CD4-positive, alpha-beta T cell treated with Interleukin-17A for 4 hours (primary cell): Measurements from ENCODE around the gene TOR2A.

Experiments
- DNase-seq: peaks from one replicate; pipeline ENCODE4 v3.0.0-alpha.2; 2020; ENCODE audit warnings: mixed read lengths

The TOR2A gene

GRCh38 chr9:127742435-127743088 lies 7.5 kb upstream of the TOR2A start:
- no peak for DNase-seq

DNA sequence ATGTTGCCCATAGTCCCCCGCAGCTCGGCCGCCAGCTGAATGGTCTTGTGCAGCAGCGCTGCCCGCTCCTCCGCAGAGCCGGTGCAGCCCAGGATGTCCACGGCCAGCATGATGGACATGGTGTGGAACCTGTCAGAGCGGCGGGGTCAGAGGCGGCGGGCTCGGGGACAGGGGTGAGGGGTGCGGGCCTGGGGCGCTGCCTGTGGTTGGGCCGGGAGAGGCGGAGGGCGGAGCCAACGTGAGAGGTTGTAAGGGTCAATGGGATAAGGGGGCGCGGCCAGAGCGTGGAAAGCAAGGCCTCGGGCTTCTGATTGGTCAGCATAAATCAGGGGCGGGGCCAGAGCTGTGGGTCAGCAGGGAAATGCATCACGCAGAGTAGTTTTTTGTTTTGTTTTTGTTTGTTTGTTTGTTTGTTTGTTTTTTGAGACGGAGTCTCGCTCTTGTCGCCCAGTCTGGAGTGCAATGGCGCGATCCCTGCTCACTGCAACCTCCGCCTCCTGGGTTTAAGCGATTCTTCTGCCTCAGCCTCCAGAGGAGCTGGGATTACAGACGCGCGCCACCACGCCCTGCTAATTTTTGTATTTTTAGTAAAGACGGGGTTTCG lies 6.8 kb upstream of the TOR2A start:
- DNase-seq = no peak

DNA sequence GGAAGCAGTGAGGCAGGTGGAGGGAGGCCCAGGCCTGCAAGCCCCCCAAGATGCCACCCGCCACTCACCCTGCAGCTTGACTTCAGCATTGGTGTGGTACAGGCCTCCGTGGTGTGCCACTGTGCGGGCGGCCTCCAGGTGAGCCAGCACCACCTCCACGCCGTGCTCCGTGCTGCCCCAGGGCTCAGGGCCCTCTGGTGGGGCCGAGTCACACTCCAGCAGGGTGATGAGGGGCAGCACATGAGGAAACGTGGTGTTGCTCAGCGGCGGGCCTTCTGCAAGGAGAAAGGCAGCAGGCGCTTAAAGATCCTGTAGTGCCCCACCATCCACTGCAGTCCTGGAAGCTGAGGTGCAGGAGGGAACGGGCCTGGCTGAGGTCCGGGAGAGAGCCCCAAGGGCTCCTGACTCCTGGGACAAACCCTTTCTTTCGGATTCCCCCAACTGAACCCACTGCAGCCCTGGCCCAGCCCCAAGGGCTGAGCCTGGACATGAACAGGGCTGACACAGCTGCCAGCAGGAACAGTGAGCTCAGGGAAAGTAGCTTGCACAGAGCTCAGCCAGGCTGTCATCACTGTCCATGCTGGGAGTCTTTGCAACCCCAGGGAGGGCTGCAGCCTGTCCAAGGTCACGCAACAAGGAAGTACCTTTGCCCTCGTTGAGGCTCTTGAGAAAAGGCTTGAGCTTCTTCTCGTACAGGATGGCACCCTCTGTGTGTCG lies 4.7 kb upstream of the TOR2A start:
- no peak for DNase-seq

DNA sequence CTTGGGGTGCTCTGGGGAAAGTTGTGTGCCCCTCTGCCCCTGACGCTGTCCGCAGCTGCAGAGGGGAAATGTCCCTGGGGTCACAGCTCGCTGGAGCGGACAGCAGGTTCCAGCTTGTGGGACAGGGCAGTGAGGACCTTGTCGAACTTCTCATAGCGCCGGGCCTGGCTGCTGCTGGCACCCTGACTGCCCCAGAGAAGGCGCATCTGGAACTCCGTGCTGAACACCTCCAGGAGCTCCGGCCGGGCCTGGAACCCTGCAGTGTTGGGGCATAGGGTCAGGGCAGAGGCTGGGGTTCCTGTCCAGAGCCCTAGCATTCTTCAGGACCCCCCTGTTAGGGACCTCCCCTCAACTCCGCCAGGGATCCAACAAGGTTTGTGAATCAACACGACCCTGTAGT lies 3.6 kb upstream of the TOR2A start:
- no peak for DNase-seq

GRCh38 chr9:127735530-127736185 lies 564 bp upstream of the TOR2A start:
- DNase-seq = no peak

DNA sequence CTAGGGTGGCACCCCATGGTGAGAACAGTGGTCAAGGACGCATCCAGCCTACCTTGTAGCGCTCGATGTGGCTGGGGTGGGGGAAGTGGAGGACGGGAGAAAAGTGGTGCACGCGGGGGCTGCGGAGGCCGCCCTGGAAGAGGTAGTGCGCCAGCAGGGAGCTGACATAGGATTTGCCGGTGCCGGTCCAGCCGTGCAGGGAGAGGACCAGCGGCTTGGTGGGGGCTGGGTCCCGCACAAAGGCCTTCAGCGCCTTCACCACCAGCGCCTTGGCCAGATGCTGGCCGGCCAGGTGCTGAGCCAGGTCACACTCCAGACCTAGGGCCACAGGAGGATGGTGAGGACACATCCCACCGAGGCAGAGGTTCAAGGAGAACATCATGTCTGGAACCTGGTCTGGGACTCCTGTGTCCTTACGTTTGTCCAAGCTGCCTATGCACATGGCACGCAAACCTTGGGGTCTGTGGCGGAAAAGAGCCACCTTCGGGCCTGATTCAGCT lies 797 bp downstream of the TOR2A start:
- DNase-seq = no peak

- no peak for DNase-seq
These were observed 1.5 kb downstream of the TOR2A start for GRCh38 chr9:127733614-127734013.

GRCh38 chr9:127732444-127732843 lies 2.6 kb downstream of the TOR2A start:
- DNase-seq = no peak

DNA sequence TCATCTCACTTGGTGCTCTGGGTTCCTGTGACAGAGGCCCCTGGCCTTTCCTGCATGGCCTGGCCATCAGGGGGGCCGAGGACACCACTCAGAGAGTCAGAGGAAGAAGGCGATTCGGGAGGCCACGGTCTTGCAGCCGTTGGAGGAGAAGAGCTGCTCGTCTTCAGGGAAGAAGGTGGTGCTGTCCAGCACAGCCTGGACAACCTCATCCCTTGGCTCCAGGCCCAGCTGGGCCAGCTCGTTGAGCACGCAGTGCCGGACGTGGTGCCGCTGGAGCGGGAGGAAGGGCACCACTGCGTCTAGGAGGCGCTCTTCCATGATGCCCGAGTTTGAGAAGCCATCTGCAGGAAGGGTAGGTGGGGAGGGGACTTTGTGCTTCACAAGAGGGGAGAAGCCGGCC lies 3.2 kb downstream of the TOR2A start:
- DNase-seq = no peak

GRCh38 chr9:127730799-127731410 lies 4.2 kb downstream of the TOR2A start:
- DNase-seq = no peak

- DNase-seq = no peak
These were observed 4.8 kb downstream of the TOR2A start for GRCh38 chr9:127730262-127730661.

DNA sequence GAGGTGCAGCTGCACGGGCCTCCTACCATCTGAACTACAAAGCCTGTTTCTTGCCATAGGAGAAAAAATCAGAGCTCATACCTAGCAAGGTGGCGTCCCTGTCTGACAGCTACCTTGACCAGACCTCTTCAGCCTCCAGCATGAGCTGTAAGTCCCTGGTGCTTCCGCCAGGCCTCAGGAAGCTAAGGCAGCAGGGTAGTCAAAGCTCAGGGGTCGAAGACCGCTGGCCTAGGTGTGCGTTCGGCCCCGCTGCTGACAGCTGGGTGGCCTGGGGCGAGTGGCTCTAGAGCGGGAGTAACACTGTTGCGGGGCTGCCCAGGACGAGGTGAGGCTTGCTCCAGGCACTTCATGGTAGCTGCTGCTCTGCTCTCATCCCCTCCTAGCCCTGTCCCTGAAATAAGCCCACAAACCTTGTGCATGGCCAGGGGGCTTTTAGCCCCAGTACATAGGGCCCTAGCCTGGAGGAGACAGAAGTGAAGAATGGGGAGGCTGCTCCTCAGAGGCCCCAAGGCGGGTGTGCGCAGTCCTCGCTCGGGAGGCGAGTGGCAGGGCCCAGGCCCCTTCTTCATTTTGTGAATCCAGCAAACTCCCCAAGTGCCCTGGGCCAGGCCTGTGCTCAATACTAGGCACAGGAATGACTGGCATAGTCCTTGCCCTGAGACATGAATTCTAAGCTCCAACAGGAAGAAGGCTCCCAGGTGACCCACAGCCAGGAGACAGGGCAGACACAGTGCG lies 5.4 kb downstream of the TOR2A start:
- DNase-seq = no peak

DNA sequence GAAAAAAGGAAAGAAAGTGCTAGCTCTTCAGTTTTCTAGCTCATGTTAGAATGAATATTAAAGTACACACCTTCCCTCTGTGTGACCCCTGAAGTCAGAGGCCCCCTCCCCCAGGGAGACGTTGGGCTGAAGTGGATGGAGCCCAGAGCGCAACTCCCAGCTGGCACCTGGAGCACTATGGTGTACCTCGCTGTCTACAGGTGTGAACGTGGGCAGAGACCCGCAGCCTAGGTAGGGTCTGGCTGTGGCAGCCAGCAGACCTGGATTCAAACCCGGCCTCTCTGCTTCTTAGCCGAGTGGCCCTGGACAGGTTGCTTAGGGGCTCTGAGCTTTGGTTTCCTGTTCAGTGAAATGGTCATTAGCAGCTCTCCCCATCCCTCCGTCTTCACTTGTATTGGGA lies 6.3 kb downstream of the TOR2A start:
- DNase-seq = no peak

DNA sequence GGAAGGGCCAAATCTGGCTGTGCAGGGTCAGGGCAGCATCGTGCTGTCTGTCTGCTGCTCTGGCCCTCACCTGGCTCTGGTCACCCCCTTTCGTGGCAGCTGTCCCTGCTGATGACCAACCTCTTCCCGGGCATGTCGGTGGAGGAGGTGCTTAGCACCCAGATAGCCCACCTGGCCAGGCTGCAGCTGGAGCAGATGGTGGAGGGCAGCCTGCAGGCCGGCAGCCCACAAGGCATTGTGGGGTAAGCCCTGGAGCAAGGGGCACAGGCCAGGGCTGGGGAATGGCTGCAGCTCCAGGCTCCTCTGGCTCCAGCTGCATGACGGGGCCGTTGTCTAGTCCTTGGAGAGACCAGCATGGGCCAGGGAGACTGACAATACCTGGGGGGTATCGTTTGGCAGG lies 8.2 kb downstream of the TOR2A start:
- no peak for DNase-seq

- DNase-seq = no peak
These were observed 11.1 kb downstream of the TOR2A start for GRCh38 chr9:127724012-127724411.

DNA sequence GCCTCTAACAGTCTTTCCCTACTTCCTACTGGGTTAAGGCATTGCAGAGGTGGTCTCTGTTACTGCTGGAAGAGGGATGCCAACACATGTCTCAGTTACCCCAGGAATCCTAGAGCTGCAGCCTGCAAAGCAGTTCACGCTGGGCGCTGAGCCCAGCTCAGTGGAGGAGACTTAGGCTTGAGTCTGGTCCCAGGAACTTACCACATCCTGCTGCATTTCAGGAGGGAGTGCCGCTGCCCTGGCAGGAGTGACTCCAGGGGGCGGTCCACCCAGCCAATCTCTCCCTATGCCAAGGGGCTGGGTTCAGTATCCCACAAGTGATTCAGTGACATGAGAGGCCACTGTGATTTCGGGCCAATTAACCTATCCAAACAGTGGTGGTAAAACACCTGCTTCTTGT lies 11.7 kb downstream of the TOR2A start:
- no peak for DNase-seq

- no peak for DNase-seq
These were observed 12.1 kb downstream of the TOR2A start for GRCh38 chr9:127723013-127723412.

DNA sequence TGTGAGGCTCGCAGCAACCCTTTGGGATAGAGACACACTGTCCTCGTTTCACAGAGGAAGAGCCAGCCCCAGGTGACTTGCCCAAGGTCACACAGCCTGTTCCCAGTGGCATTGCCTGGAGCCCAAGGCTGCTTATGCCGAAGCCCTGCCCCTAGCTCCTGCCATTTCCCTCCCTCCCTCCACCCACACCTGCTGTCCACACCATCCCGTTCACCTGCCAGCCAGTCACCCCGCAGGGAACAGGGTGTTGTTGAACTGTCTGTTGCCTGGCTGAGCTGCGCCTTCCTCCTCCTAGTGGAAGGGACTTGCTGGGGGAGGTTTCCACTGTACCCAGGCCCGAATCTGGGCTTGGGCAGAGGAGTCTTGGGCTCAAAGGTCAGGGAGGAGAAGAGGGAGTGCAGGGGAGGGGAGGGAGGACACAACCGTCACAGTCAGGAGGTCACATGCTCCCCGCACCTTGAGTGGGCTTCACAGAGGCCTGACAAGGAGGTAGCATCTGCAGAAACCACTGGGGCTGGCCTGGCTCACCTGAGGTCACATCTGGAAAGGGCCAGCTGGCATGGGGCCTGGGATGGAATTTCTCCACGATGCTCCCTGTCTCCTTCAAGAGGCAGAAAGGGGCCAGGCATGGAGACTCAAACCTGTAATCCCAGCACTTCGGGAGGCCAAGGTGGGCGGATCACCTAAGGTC lies 12.9 kb downstream of the TOR2A start:
- DNase-seq = no peak

- no peak for DNase-seq
These were observed 13.7 kb downstream of the TOR2A start for GRCh38 chr9:127721391-127721821.

- no peak for DNase-seq
These were observed 14.2 kb downstream of the TOR2A start for GRCh38 chr9:127720865-127721227.

DNA sequence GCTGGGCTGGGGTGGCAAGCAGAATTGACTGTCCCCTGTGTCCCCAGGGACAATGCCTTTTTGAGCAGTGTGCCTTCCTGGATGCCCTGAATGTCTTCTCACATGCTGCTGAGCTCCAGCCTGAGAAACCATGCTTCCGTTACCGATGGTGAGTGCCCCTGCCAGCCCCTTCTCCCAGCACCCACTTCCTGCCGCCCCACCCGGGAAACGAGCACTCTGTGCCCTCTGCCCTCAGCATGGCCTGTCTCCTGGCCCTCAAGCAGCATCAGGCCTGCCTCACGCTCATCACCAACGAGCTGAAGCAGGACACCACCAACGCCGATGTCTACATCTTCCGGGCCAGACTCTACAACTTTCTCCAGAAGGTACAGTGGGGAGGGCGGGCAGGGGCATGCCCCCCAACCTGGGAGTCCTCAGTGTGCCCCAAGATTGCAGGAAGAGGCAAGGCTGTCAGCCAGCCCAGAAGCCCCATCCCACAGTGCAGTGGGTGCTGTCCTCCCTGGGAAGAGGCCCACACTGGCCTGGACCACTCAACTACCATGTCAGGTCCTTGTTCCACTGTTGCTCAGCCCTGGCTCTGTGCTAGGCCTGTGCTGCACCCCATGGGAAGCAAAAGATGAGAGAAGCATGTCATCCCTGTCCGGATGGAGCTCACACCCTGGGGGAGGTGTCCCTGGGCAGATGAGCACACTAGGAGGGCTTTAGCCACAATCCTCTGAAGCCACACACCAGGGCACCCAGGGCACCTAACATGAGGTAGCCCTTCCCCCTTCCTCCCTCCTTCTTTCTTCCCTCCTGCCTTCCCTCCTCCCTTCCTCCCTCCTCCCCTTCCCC lies 14.8 kb downstream of the TOR2A start:
- DNase-seq = peak; percentile 57
